HG03196 (cell line): Measurements from ENCODE around the gene NCKAP5L.

Experiments used
- ATAC-seq: cut with Tn5 transposase; IDR thresholded peaks from one replicate; pipeline ENCODE4 v1.9.1; 2021; ENCODE audit not compliant: unreplicated experiment

NCKAP5L gene

GRCh38 chr12:49741882-49742620 lies 86.2 kb downstream of the NCKAP5L start:
- peak; percentile 66 for ATAC-seq
